Activated B cell treated with CpG ODN at 0.5 μM for 24 hours (primary cell): ENCODE data around the gene XPA. TPM values are rescaled to one million over a fixed set of nuclear protein-coding genes. Genes with fewer than 3 reads are reported as not detected.

ENCODE experiments used
- ATAC-seq: fragments of 200-7000 bp; cut with Tn5 transposase; one replicate; pipeline ENCODE4 v1.10.0; 2021; ENCODE audit warnings: low read depth, mild to moderate bottlenecking, moderate library complexity
- CTCF ChIA-PET: fragments of 350-600 bp; sonication (Branson Sonifier 250); formaldehyde crosslinking; loops from one replicate; lab custom pipeline; 2021; ENCODE audit warnings: antibody characterized with exemption; lab: Charles Lee
- POLR2A ChIA-PET: fragments of 350-600 bp; sonication (Branson Sonifier 250); formaldehyde crosslinking; loops from one replicate; lab custom pipeline; 2021; ENCODE audit warnings: antibody characterized with exemption; lab: Charles Lee
- DNase-seq: peaks from one replicate; pipeline ENCODE4 v3.0.0; 2022
- H3K27ac Mint-ChIP-seq: one replicate; pipeline ENCODE4 v1.8.0; 2020; ENCODE audit warnings: mixed read lengths
- H3K27me3 Mint-ChIP-seq: one replicate; pipeline ENCODE4 v1.8.0; 2021; ENCODE audit warnings: mixed read lengths
- H3K36me3 Mint-ChIP-seq: one replicate; pipeline ENCODE4 v1.8.0; 2021; ENCODE audit warnings: low read depth, mixed read lengths
- H3K4me1 Mint-ChIP-seq: one replicate; pipeline ENCODE4 v1.8.0; 2021; ENCODE audit warnings: mixed read lengths
- H3K4me3 Mint-ChIP-seq: one replicate; pipeline ENCODE4 v1.8.0; 2020; ENCODE audit warnings: mild to moderate bottlenecking, mixed read lengths
- H3K9me3 Mint-ChIP-seq: one replicate; pipeline ENCODE4 v1.8.0; 2020; ENCODE audit warnings: mixed read lengths
- CTCF ChIP-seq: fragments of 200-600 bp; IDR thresholded peaks from one replicate; pipeline ENCODE4 v1.8.0; 2022; ENCODE audit warnings: antibody characterized with exemption, mild to moderate bottlenecking
- intact Hi-C: fragments of 100-400 bp; cut with micrococcal nuclease; formaldehyde crosslinking; loops from one replicate; pipeline ENCODE4 v1.15.1; 2024
- total RNA-seq: library from RNA; stranded (reverse); gene quantifications from 2 replicates; pipeline ENCODE4 v1.2.3, GENCODE V29; 2022

XPA gene
- total RNA-seq, 1 donor from 2014 or later, result 18.1 TPM

GRCh38 chr9:97722331-97722730 is 25.2 kb upstream of the XPA start:
- ChIA-PET POLR2A (no interaction called here), CTCF (no interaction called here)
- Mint-ChIP-seq H3K4me3 (no peak overlapping the region), H3K27ac (no peak overlapping the region), H3K27me3 (peaks cover 34% of the 10 kb centered on the region), H3K9me3 (peaks cover 6% of the 10 kb centered on the region), H3K36me3 (no peaks in the 10 kb centered on the region), H3K4me1 (no peaks in the 10 kb centered on the region)
- TF ChIP-seq CTCF, result no peak
- DNase-seq (no peak), ATAC-seq (no peak)
- intact Hi-C loops, result no loop called here

GRCh38 chr9:97721396-97721795 is 24.3 kb upstream of the XPA start:
- no peaks in the 10 kb centered on the region for H3K36me3 Mint-ChIP-seq
- DNase-seq (no peak), ATAC-seq (no peak)
- peaks cover 31% of the 10 kb centered on the region for H3K27me3 Mint-ChIP-seq
- H3K9me3 Mint-ChIP-seq, result peaks cover 6% of the 10 kb centered on the region
- CTCF ChIA-PET, result no interaction called here
- POLR2A ChIA-PET, result no interaction called here
- no peak for TF ChIP-seq CTCF
- no peak overlapping the region for H3K4me3 Mint-ChIP-seq
- intact Hi-C loops, result no loop called here
- H3K4me1 Mint-ChIP-seq, result no peaks in the 10 kb centered on the region
- H3K27ac Mint-ChIP-seq, result no peak overlapping the region

- Mint-ChIP-seq H3K27me3 (peaks cover 30% of the 10 kb centered on the region), H3K4me3 (no peak overlapping the region), H3K4me1 (no peaks in the 10 kb centered on the region), H3K9me3 (peaks cover 6% of the 10 kb centered on the region), H3K36me3 (no peaks in the 10 kb centered on the region), H3K27ac (no peak overlapping the region)
- intact Hi-C loops, result no loop called here
- no peak for ATAC-seq
- DNase-seq, result no peak
- TF ChIP-seq CTCF, result no peak
- ChIA-PET CTCF (interaction anchor here (1.1 kb wide), 1 partner anchor 183 kb away, joined by 3 read pairs; no protein-coding TSS in a partner anchor), POLR2A (no interaction called here)
Observed at GRCh38 chr9:97717866-97718265, 20.7 kb upstream of the XPA start.

GRCh38 chr9:97714435-97714834 is 17.3 kb upstream of the XPA start:
- ATAC-seq (no peak), DNase-seq (no peak)
- Mint-ChIP-seq H3K27me3 (peaks cover 29% of the 10 kb centered on the region), H3K4me3 (no peak overlapping the region), H3K4me1 (no peaks in the 10 kb centered on the region), H3K27ac (no peak overlapping the region), H3K9me3 (no peaks in the 10 kb centered on the region), H3K36me3 (no peaks in the 10 kb centered on the region)
- CTCF ChIA-PET, result interaction anchor here (1.1 kb wide), 1 partner anchor 187 kb away, joined by 3 read pairs; no protein-coding TSS in a partner anchor
- POLR2A ChIA-PET, result no interaction called here
- TF ChIP-seq CTCF, result no peak
- intact Hi-C loops, result loop anchor here (5.0 kb wide), 1 partner anchor 138 kb away; the partner anchor contains the start of gene FOXE1

- Mint-ChIP-seq H3K9me3 (no peaks in the 10 kb centered on the region), H3K27me3 (peaks cover 40% of the 10 kb centered on the region), H3K36me3 (no peaks in the 10 kb centered on the region), H3K4me3 (no peak overlapping the region), H3K4me1 (no peaks in the 10 kb centered on the region), H3K27ac (no peak overlapping the region)
- DNase-seq (no peak), ATAC-seq (no peak)
- no peak for TF ChIP-seq CTCF
- POLR2A ChIA-PET, result no interaction called here
- CTCF ChIA-PET, result interaction anchor here (1.0 kb wide), 2 partner anchors 189 to 191 kb away, joined by 3 read pairs; no protein-coding TSS in a partner anchor
- intact Hi-C loops, result loop anchor here (5.0 kb wide), 1 partner anchor 141 kb away; the partner anchor contains the start of gene FOXE1
Observed at GRCh38 chr9:97711223-97711626, 14.1 kb upstream of the XPA start.
